GM18520 (cell line): ENCODE data around the gene ERO1B.
A peak's percentile ranks its signal among the peaks of the same experiment; 100 is the strongest.

Experiments
- ATAC-seq: cut with Tn5 transposase; IDR thresholded peaks from one replicate; pipeline ENCODE4 v1.9.1; 2021; ENCODE audit not compliant: unreplicated experiment

ERO1B gene

DNA sequence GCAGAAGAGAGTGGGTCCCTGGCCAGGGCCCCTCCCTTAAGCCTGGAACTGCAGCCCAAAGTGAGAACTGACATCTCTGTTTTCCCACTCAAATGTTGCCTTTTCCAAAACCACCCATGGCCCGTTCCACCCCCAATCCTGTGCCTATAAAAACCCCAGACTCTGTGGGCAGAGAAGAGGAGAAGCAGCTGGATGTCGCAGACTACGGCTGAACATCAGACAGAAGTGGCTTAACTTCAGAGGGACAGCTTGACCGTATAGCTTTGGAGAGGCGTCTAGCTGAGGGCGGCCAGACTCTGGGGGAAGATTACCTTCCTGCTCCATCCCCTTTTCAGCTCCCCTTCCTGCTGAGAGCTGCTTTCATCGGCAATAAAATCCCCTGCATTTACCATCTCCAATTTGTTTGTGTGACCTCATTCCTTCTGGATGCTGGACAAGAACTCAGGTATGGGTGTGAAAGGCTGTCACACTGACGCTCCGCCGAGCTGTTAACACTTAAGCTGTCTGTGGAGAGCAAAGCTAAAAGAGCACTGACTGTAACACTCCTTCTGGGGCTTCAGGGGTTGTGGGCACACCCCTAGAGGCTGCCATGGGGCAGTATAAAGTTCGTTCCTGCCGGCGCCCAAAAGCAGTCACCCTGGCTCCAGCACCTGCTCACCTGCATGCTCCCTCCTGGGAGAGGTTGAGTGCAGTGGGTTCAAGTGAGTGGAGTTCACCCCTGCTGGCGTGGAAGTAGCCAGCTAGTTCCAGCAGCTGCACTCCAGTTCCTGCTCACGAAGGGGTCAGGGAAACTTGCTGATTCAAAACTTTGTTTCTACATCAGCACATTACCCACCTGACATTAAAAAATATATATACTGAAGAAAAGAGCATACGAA, 19.6 kb upstream of the ERO1B start:
- ATAC-seq, result no peak

GRCh38 chr1:236297161-236297560, 15.4 kb upstream of the ERO1B start:
- no peak for ATAC-seq

DNA sequence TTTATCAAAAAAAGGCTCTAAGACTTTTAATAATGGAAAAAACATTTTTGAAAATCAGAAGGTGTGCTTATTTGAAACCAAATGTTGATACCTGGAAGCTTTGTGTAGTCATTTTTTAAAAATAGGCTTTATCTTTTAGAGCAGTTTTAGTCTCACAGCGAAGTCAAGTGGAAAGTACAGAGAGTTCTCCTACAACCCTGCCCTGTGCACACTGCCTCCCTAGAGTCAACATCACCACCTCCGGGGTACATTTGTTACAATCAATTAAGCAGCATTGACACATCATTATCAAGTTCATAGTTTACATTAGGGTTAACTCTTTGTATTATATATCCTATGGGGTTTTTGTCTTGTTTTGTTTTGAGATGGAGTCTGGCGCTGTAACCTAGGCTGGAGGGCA, 10.7 kb upstream of the ERO1B start:
- no peak for ATAC-seq

- no peak for ATAC-seq
Observed at GRCh38 chr1:236289492-236290131, 7.9 kb upstream of the ERO1B start.

DNA sequence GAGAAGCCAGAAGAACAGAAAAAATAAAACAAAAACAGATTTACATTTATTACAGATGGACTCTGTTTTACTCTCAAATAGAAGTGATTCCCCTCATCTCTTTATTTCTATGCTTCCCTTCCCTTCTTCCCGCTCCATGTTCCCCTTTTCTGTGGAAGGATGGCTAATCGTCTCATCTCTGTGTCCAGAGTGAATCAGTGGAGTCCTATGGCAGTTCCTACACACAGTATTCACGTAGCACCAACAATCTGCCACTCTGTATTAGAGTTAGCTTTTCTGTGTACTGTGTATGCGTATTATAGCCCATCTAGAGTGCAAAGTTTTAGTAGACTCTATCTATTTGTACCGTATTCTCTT, 6.8 kb upstream of the ERO1B start:
- ATAC-seq, result no peak

GRCh38 chr1:236287757-236288619, 6.2 kb upstream of the ERO1B start:
- no peak for ATAC-seq

- no peak for ATAC-seq
Observed at GRCh38 chr1:236287356-236287755, 5.6 kb upstream of the ERO1B start.

DNA sequence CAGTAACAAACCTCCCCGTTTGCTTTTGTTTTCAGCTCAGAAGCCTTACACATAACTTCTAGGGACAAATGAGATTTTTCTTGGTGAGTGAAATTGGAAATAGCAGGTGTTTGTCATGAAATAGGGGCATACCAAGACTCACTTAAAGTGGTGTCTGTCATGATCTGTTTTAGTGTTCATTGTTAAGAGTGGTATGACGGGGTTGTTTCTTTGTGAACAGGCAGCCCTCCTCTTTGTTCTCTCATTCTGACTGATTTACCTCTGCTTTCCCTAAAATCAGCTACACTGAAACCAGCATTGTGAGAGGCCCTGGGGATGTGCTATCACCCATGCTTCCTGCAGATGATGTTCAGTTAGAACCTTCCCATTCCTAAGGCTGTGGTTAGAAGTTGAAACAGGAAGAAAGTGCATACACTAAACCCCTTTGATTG, 2.5 kb upstream of the ERO1B start:
- peak; percentile 36 for ATAC-seq

DNA sequence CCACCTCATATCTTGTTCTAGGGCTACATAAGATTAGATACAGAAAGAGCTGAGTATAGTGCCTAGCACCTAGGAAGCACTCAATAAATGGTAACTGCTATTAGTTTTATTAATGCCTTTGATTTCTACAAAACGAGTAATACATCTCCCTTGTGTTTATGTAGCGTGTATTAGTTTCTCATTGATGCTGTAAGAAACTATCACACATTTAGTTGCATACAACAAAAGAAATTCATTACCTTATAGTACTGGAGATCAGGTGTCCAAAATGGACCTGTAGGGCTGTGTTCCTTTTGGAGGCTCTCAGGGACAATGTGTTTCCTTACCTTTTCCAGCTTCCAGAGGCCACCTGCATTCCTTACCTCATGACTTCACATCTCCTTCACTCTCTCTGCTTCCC, 961 bp upstream of the ERO1B start:
- no peak for ATAC-seq

DNA sequence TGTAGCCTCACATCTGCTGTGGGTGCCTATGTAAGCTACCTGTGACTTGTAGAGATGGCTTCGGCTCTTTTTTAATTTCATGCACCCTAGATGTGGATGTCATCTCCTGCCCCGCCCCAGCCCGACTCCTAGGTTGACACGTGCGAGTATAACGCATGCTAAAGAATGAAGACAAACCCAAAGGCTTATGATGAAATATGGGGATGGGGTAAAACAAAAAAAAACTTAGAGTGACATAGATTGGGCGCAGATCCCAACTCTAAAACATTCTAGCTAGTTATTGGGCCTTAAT, 613 bp upstream of the ERO1B start:
- ATAC-seq, result no peak

GRCh38 chr1:236281198-236281653, 532 bp downstream of the ERO1B start:
- no peak for ATAC-seq

GRCh38 chr1:236280438-236281197, 1.1 kb downstream of the ERO1B start:
- no peak for ATAC-seq

DNA sequence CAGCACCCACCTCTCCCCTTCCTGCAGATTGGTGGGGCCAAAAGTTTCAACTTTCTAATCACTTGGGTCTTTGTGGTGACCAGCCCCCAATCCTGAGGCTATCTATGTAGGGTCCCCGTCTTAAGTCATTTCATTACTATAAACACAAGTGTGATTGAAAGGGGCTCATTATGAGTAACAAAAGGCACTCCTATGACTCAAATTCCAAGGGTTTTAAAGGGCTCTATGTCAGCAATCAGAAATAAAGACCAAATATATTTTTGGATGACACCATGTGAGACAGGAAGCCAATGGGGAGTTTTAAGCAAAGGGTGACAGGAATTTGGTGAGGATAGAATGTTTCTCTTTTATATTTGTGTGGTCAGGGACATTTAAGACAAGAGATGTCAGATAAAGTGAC, 6.2 kb downstream of the ERO1B start:
- no peak for ATAC-seq

GRCh38 chr1:236275061-236275460, 6.7 kb downstream of the ERO1B start:
- no peak for ATAC-seq

GRCh38 chr1:236273358-236273757, 8.4 kb downstream of the ERO1B start:
- no peak for ATAC-seq

DNA sequence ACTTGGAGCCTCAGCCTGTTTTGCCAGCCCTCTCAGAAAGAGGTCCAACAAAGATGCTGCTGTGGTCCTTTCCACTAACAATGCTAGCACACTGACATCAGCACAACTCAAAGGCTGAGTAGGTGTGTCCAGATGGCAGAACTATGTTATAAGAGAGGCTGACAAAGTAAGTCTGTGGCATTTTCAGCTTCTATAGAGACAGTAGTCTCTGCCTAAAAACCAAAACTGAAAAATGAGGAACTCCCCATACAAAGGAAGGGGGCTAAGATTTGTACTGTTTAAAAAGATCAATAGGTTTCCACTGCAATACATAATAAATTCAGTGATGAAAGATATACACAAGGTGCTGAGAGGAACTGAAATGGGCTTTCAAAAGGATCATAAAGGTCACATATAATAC, 12.3 kb downstream of the ERO1B start:
- no peak for ATAC-seq

GRCh38 chr1:236261898-236262297, 19.9 kb downstream of the ERO1B start:
- no peak for ATAC-seq

GRCh38 chr1:236261033-236261432, 20.7 kb downstream of the ERO1B start:
- no peak for ATAC-seq

DNA sequence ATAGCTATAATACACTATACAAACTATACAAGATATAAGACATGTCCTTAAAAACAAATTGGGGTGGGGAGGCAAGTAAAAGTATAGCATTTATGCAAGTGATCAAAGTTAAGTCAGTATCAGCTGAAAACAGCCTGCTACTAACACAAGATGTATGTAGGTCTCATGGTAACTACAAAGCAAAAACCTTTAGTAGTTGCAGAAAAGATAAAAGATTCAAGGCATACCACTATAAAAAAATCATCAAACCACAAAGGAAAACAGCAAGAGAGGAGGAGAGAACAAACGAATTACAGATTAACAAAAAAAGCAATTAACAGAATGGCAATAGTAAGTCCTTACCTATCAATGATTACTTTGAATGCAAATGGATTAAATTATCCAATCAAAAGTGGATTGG, 22.7 kb downstream of the ERO1B start:
- ATAC-seq, result no peak

GRCh38 chr1:236258114-236258622, 23.6 kb downstream of the ERO1B start:
- ATAC-seq, result no peak

GRCh38 chr1:236257216-236257615, 24.5 kb downstream of the ERO1B start:
- ATAC-seq, result no peak
